NCI-H2171 (cell line): ENCODE results near the gene STIP1.
A peak's percentile ranks its signal among the peaks of the same experiment; 100 is the strongest.

Source experiments
- DNase-seq: peaks from one replicate; lab custom pipeline; 2025; lab: John Stamatoyannopoulos, UW

Gene STIP1

DNA sequence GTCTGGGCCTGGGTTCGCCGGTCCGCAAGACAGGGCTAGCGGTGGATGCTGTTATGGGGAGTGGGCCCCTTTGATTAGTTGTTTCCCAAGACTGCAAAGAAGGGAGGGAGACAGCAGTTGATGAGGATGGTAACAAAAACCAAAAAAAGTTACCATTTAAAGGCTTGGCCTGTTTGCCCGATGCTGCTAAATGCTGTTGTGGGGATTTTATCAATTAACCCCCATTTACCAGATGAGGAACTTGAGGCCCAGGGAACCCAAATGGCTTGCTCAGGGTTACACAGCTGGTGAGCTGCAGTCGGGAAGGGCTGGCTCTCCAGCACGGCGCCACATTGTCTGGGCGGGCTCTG is 36.7 kb downstream of the STIP1 start:
- no peak for DNase-seq

DNA sequence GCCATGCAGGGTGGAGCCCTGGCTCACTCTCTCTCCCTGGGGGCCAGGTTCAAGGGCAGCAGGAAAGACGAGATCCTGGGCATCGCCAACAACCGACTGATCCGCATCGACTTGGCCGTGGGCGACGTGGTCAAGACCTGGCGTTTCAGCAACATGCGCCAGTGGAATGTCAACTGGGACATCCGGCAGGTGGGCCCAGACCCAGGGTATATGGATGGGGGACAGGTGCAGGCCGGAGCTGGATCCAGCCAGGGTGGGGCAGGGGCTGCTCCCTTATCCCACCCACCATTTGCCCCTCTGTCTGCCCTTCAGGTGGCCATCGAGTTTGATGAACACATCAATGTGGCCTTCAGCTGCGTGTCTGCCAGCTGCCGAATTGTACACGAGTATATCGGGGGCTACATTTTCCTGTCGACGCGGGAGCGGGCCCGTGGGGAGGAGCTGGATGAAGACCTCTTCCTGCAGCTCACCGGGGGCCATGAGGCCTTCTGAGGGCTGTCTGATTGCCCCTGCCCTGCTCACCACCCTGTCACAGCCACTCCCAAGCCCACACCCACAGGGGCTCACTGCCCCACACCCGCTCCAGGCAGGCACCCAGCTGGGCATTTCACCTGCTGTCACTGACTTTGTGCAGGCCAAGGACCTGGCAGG is 37.2 kb downstream of the STIP1 start:
- no peak for DNase-seq

- no peak for DNase-seq
Measured at GRCh38 chr11:64224151-64224890, 38.4 kb downstream of the STIP1 start.

- DNase-seq: no peak
Measured at GRCh38 chr11:64224891-64225607, 39.1 kb downstream of the STIP1 start.

DNA sequence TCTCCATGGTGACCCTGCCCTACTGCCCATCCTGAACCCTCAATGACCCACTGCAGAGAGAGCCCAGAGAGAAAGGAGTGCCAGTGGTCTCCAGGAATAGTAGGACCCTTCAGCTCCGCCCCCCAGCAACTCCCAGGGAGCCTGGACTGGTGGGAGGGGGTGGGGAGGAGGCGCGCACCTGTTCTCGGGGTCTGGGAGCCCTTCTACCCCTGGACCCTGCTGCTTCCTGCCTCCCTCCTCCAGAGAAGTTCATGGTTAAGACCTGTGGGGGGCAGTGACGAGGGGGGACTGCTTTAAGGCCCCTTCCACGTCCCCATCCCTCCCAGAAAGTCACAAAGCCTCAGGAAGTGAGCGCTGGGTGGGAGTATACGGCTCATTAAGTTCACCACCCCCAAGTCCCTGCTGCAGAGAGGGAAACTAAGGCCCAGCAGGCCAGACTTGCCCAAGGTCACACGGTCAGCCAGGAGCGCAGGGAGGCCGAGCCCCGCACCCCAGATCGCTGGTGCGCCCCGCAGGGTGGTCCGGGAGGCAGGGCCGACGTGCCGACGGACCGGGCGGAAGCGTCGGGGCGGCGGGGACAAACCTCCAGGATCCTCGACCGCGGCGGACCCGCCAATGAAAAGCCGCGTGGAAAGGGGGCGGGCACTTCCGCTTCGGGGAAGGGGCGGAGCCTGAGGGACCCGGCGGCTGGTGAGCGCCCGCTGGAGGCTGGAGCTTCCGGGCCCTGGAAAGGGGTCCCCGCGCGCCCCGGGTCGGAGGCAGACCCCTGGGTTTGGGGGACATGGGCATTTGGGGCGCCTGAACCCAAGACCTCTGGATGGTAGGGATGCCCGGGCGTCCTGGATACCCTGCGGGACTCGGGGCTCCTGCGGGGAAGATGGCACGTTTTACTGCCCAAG is 39.9 kb downstream of the STIP1 start, which contains the start of the genes NUDT22 and TRPT1:
NUDT22 (plus strand) TSS at position 667 of the 899 bp plus-strand sequence. CDS start 379 bp downstream, outside the sequence.
TRPT1 (minus strand) TSS at position 579 of the 899 bp plus-strand sequence; CDS start at position 253, 326 bp downstream.
- DNase-seq: peak; percentile 90

DNA sequence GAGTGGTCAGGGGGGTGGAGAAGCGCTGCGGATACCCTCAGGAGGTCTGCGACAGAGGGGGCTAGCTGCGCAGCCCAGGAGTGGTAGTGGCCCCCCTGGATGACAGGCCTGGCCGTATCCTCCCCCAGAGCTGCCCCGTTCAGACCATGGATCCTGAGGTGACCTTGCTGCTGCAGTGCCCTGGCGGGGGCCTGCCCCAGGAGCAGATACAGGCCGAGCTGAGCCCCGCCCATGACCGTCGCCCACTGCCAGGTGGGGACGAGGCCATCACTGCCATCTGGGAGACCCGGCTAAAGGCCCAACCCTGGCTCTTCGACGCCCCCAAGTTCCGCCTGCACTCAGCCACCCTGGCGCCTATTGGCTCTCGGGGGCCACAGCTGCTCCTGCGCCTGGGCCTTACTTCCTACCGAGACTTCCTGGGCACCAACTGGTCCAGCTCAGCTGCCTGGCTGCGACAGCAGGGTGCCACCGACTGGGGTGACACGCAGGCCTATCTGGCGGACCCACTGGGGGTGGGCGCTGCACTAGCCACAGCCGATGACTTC is 40.6 kb downstream of the STIP1 start:
- DNase-seq: no peak

GRCh38 chr11:64227405-64227956 is 41.5 kb downstream of the STIP1 start:
- DNase-seq: no peak

GRCh38 chr11:64229090-64229743 is 43.2 kb downstream of the STIP1 start:
- no peak for DNase-seq

DNA sequence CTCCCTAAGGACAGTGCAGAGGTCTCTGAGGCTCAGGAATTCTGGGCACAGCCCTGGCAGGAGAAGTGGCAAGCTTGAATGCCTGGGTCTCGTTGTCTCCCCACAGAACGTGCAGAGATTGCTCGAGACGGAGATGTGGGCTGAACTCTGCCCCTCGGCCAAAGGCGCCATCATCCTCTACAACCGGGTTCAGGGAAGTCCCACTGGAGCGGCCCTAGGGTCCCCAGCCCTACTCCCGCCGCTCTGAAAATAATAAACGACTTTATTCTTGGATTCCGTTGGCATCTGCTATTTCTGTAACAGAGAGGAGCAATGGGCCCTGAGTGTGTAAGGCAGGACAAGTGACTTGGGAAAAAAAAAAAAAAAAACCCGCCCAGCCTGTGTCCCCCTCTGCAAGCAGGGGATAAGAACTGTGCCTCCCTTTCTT is 43.8 kb downstream of the STIP1 start:
- DNase-seq: no peak

DNA sequence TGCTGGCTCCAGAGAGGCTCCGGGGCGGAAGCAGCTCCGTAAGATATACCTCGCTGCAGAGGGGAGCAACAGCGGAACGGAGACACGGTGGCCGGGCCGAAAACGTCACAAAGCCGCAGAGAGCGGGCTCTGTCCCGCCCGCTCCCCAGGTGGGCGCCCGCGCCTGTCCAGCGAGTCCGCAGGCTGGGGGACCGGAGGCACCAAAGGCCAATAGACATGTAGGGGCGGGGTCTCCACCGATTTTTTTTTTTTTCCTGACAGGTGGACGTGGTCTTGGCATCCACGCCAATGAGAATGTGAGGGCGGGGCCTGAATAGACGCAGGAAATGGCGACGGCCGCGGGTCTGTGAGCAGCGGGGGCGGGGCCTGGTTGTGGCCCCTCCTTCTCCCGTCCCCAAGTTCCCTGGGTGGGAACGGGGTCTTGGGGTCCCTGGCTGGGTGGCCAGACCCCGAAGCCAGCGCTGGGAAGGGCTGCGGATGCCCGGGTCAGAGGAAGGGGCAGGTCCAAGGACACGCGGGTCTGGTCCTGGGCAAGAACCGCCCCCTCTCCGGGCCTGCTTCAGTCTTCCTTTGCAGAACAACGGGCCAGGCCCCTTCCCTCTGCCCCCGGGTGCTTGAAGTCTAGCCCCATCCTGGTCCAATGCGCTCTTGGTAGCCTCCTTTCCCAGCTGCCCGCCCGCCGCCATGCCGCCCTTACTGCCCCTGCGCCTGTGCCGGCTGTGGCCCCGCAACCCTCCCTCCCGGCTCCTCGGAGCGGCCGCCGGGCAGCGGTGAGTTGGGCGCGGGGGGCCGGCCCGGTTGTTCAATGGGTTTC is 44.4 kb downstream of the STIP1 start, which contains the start of gene DNAJC4:
DNAJC4 (plus strand) TSS at position 378 of the 814 bp plus-strand sequence; CDS start at position 685, 307 bp downstream.
- peak; percentile 97 for DNase-seq

- DNase-seq: no peak
Measured at GRCh38 chr11:64230985-64231365, 45.0 kb downstream of the STIP1 start.

DNA sequence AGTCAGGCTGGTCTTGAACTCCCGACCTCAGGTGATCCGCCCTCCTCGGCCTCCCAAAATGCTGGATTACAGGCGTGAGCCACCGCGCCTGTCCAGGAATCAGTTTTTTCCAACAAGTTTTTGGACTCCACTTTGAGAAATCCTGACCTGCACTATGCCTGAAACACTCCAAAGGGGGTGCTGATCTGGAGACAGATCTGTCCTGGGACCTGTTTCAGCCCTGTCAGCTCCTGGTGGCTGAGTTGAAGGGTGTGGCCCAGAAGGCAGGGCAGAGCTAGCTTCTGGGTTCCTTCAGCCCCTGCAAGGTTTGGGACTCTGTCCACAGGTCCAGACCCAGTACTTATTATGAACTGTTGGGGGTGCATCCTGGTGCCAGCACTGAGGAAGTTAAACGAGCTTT is 45.6 kb downstream of the STIP1 start:
- DNase-seq: no peak

DNA sequence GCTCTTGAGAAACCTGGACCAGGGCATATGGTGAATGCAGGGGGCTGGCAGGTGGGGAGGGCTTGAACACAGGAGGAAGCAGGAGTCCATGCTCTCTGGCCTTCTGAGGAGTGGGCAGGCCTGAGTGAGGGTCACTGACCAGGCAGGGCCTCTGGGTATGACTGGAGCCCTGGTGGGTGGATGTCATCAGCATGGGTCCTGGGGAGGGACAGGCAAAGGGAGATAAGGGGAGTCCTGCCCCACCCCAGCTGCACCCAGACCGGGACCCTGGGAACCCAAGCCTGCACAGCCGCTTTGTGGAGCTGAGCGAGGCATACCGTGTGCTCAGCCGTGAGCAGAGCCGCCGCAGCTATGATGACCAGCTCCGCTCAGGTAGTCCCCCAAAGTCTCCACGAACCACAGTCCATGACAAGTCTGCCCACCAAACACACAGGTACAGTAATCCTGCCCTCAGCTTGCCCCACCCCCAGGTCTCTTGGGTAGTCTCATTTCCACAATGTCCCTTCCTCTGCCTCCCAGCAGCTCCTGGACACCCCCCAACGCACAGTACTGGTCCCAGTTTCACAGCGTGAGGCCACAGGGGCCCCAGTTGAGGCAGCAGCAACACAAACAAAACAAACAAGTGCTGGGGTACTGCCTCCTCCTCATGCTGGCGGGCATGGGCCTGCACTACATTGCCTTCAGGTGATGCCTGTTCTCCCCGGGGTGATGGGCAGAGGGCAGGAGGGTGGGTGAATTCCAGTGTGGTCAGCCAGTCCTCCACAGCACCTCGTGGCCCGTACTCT is 46.4 kb downstream of the STIP1 start:
- DNase-seq: no peak

DNA sequence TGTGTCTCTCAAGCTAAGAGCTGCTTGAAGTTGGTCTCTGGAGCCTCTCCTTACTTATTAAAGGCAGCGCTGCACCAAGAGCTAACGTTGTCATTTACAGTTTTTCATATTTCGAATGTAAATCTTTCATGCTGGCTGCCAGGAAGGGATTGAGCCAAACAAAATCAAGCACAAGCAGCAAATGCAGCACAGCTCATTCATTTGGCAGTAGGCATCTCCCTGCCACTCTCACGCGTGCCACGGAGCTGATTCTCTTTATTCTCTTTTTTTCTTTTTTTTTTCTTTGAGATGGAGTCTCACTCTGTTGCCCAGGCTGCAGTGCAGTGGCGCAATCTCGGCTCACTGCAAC is 47.0 kb downstream of the STIP1 start:
- DNase-seq: no peak

- DNase-seq: peak; percentile 59
Measured at GRCh38 chr11:64233913-64234586, 48.1 kb downstream of the STIP1 start, which contains the start of gene VEGFB. Gene VEGFB (plus strand): TSS chr11:64234584. CDS start chr11:64234834, 250 bp downstream.

- DNase-seq: peak; percentile 43
Measured at GRCh38 chr11:64234647-64235379, 48.8 kb downstream of the STIP1 start.

GRCh38 chr11:64235437-64236161 is 49.6 kb downstream of the STIP1 start:
- no peak for DNase-seq
